ENCODE measurements around the gene GALNT17. TPM values are rescaled to one million over a fixed set of nuclear protein-coding genes. Genes with fewer than 3 reads are reported as not detected.
"Not testable (repeated sequence)": the region's sequence is repeated elsewhere in the genome, so short reads cannot be mapped to it uniquely, and the experiment has no call there.

Gene GALNT17
- total RNA-seq, 2 experiments from 2014 or later, result not detected

DNA sequence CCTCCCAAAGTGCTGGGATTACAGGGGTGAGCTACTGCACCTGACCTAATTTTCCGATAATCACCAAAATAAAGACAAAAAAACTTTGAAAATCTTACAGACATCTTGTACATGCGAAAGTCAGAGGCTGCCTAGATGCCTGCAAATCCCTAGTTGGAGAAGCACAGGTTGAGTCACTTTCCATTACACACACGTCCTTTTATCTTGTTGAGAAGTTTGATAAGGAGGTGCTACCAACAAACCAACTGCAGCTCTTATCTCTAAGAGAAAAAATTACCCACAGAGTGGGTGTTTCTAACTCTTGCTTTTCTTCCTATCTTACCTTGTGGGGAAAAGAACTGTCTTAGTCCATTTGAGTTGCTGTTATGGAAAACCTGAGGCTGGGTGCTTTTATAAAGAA, 589.8 kb downstream of the GALNT17 start:
- no peak for DNase-seq
- Mint-ChIP-seq H3K27me3 (no peaks in the 10 kb centered on the region), H3K36me3 (ENCODE audit: low read depth) (no peaks in the 10 kb centered on the region), H3K4me1 (no peaks in the 10 kb centered on the region), H3K27ac (no peak overlapping the region), H3K4me3 (no peak overlapping the region), H3K9me3 (peaks cover 13% of the 10 kb centered on the region)
- ChIA-PET CTCF (no interaction called here), POLR2A (no interaction called here)

DNA sequence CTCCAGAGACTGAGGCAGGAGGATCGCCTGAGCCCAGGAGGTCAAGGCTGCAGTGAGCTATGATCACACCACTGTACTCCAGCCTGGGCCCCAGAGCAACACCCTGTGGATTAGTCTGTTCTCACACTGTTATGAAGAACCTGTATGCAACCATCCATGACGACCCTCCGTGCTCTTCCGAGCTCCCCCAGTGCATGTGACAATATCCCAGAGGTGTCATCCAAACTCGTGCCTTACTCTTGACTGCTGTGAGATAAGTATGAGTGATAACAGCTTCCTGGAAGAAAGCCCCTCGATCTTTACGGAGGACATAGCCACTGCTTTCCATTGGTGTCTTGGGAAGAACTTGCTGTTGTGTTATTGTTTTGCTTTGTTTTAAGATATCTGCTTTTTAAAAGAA, 591.9 kb downstream of the GALNT17 start:
- POLR2A ChIA-PET, result no interaction called here
- no peak for DNase-seq
- H3K4me1 Mint-ChIP-seq, result no peaks in the 10 kb centered on the region

GRCh38 chr7:71727347-71727746, 595.4 kb downstream of the GALNT17 start:
- no peak for DNase-seq
- Mint-ChIP-seq H3K9me3 (peaks cover 10% of the 10 kb centered on the region), H3K27me3 (no peaks in the 10 kb centered on the region), H3K36me3 (ENCODE audit: low read depth) (no peaks in the 10 kb centered on the region), H3K4me1 (no peaks in the 10 kb centered on the region), H3K4me3 (no peak overlapping the region), H3K27ac (no peak overlapping the region)
- CTCF ChIA-PET, result no interaction called here
- POLR2A ChIA-PET, result no interaction called here

More for the DNA sequence above, 591.9 kb downstream of the GALNT17 start:
- CTCF ChIA-PET, result no interaction called here
- Mint-ChIP-seq H3K36me3 (ENCODE audit: low read depth) (no peaks in the 10 kb centered on the region), H3K27me3 (no peaks in the 10 kb centered on the region), H3K9me3 (peaks cover 16% of the 10 kb centered on the region), H3K27ac (no peak overlapping the region), H3K4me3 (no peak overlapping the region)

DNA sequence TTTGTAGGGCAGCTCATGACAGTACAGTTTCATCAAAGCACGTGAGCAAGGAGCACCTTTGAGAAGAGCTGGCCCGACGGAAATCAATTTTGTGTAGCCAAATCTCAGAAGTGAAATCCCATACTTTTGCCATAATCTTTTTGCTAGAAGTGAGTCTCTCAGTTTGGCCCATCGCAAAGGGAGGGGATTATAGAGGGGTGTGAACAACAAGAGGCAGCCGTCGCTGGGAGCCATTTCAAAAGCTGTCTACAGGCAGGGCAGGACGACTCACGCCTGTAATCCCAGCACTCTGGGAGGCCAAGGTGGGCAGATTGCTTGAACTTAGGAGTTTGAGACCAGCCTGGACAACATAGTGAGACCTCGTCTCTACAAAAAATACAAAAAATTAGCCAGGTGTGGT, 599.8 kb downstream of the GALNT17 start:
- POLR2A ChIA-PET, result no interaction called here
- DNase-seq, result no peak
- Mint-ChIP-seq H3K36me3 (ENCODE audit: low read depth) (no peaks in the 10 kb centered on the region), H3K27ac (no peak overlapping the region), H3K4me3 (no peak overlapping the region), H3K9me3 (peaks cover 2% of the 10 kb centered on the region), H3K4me1 (no peaks in the 10 kb centered on the region), H3K27me3 (no peaks in the 10 kb centered on the region)
- CTCF ChIA-PET, result interaction anchor here (1.2 to 1.5 kb wide), 2 partner anchors 11 to 903 kb away, joined by 4 read pairs; no protein-coding TSS in a partner anchor

DNA sequence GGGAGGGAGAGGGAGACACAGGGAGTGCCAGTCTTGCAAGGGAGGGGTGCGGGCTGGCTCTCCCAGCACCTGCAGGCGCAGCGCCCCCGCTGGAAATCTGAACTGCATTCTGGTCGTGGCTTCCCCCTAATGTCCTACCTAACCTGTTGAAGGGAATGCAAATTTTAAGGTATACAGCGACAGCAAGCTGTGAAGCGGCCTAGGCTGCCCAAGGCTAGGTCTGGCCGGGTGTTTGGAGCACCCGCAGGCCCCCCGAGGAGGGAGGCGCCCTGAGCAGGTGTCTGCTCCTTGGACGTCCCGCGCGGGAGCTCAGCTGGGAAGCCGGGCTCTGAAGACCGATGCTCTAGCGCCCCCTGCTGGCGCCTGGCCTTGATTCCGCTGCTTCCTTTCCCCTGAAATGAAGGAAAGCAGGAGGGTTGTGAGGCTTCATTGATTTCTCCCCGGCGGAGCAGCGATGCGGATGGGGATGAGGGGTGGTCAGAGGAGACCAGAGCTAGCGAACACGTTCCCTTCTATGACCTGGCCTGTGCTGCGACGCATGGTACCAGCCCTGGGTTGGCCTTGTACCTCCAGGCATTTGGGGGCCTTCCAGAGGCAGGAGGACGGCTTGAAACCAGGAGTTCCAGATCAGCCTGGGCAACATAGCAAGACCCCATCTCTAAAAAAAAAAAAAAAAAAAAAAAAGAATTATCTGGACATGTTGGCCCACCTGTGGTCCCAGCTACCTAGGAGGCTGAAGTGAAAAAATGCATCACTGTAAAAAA, 601.3 kb downstream of the GALNT17 start:
- Mint-ChIP-seq H3K4me3 (no peak overlapping the region), H3K9me3 (no peaks in the 10 kb centered on the region), H3K4me1 (no peaks in the 10 kb centered on the region), H3K27me3 (no peaks in the 10 kb centered on the region), H3K36me3 (ENCODE audit: low read depth) (no peaks in the 10 kb centered on the region), H3K27ac (no peak overlapping the region)
- peak; percentile 59 for DNase-seq
- ChIA-PET CTCF (interaction anchor here (0.6 to 1.8 kb wide), 9 partner anchors 66 to 1017 kb away, joined by 3 to 14 read pairs (median 3); no protein-coding TSS in a partner anchor), POLR2A (no interaction called here)

DNA sequence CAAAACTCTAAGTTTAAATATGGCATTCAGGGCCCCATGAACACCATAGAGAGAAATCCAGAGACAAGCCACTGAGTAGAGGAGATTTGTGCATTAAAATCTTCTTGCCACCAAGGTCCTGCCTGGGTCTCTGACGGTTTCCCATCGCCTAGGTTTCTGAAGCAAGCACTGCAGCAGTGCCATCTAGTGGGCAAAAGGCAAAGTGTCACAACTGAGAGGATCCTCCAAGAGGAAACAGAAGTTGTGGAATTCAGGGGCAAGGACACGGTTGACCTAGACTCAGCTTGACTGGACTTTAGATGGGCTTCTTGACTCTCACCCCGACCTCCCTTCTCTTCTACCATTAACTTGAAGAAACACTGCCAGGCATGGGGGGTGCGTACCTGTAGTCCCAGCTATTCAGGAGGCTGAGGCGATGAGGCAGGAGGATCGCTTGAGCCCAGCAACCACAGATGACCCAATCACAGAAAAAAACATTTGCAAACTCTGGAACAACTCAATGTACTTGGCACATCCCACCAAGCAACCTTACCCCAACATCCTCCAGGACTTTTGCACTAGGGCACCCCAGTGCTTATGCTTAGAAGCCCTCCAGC, 604.1 kb downstream of the GALNT17 start:
- H3K4me3 Mint-ChIP-seq, result no peak overlapping the region
- POLR2A ChIA-PET, result no interaction called here
- no peaks in the 10 kb centered on the region for H3K4me1 Mint-ChIP-seq
- no peaks in the 10 kb centered on the region for H3K27me3 Mint-ChIP-seq
- H3K9me3 Mint-ChIP-seq, result no peaks in the 10 kb centered on the region
- CTCF ChIA-PET, result interaction anchor here (0.6 to 1.4 kb wide), 6 partner anchors 42 to 907 kb away, joined by 3 to 6 read pairs (median 3); no protein-coding TSS in a partner anchor
- no peak overlapping the region for H3K27ac Mint-ChIP-seq
- H3K36me3 Mint-ChIP-seq (ENCODE audit: low read depth), result no peaks in the 10 kb centered on the region
- peak; percentile 41 for DNase-seq

GRCh38 chr7:71737931-71738540, 606.1 kb downstream of the GALNT17 start:
- CTCF ChIA-PET; H3K36me3 Mint-ChIP-seq (ENCODE audit: low read depth): not testable (repeated sequence)

DNA sequence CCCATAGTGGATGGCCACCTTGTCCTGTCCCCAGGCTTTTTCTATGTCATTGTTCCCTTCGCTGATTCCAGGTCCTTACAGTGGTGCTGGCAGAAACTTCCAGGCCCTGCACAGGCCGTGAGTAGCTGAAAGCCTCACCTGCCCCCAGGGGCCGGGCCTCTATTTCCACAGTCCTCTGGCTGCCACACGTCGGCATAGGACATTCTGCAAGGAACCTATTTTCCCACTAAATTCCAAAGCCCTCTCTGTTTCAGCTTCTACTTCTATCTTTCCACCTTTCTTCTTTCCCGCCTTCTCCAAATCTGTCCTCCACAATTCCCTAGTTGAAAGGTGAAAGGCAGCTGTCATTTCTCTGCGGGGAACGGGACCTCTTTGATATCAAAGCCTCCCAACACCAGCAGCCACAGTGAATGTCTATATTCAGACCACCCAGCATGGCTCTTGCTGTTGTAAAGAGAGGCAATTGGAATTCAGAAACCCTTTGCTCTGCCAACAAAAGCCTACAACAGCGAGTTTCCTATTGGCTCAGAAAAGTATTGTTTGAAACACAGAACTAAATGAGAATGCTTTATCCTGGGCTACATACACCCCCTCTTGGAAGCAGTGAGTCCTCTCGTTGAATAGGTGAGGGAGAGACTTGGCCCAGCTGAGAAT, 607.7 kb downstream of the GALNT17 start:
- Mint-ChIP-seq H3K4me3 (no peak overlapping the region), H3K36me3 (ENCODE audit: low read depth) (no peaks in the 10 kb centered on the region), H3K4me1 (no peaks in the 10 kb centered on the region), H3K9me3 (peaks cover 2% of the 10 kb centered on the region), H3K27ac (no peak overlapping the region), H3K27me3 (no peaks in the 10 kb centered on the region)
- ChIA-PET CTCF (no interaction called here), POLR2A (no interaction called here)
- no peak for DNase-seq

More at GRCh38 chr7:71737931-71738540, 606.1 kb downstream of the GALNT17 start:
- H3K27ac Mint-ChIP-seq, H3K27me3 Mint-ChIP-seq, H3K4me1 Mint-ChIP-seq, POLR2A ChIA-PET, H3K4me3 Mint-ChIP-seq, H3K9me3 Mint-ChIP-seq, DNase-seq: not testable (repeated sequence)

DNA sequence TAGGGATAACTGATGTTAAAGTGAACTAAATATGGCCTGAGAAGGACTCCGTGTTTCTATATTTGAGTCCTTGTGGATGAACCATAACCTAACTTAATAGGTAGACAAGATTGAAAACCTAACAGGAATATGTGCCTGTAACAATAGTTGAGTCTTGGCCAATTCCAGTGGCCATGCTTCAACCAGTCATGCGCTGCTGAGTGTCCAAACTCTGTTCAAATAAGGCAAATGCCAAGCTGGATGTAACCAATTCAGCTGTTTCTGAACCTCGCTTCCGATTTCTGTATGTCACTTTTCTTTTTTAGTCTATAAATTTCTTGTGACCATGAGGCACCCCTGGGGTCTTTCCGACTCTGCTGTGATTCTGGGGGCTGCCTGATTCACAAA, 608.2 kb downstream of the GALNT17 start:
- H3K27me3 Mint-ChIP-seq, result no peaks in the 10 kb centered on the region
- peaks cover 2% of the 10 kb centered on the region for H3K9me3 Mint-ChIP-seq
- no peak for DNase-seq
- H3K4me1 Mint-ChIP-seq, result no peaks in the 10 kb centered on the region
- H3K27ac Mint-ChIP-seq, result no peak overlapping the region
- H3K36me3 Mint-ChIP-seq (ENCODE audit: low read depth), result no peaks in the 10 kb centered on the region
- POLR2A ChIA-PET, result no interaction called here
- CTCF ChIA-PET, result no interaction called here
- H3K4me3 Mint-ChIP-seq, result no peak overlapping the region

- peaks cover 5% of the 10 kb centered on the region for H3K9me3 Mint-ChIP-seq
- POLR2A ChIA-PET, result no interaction called here
- CTCF ChIA-PET, result no interaction called here
- no peak for DNase-seq
- no peak overlapping the region for H3K27ac Mint-ChIP-seq
- no peaks in the 10 kb centered on the region for H3K36me3 Mint-ChIP-seq (ENCODE audit: low read depth)
- no peaks in the 10 kb centered on the region for H3K27me3 Mint-ChIP-seq
- H3K4me1 Mint-ChIP-seq, result no peaks in the 10 kb centered on the region
- H3K4me3 Mint-ChIP-seq, result no peak overlapping the region
Measured at GRCh38 chr7:71746006-71746405, 614.1 kb downstream of the GALNT17 start.

DNA sequence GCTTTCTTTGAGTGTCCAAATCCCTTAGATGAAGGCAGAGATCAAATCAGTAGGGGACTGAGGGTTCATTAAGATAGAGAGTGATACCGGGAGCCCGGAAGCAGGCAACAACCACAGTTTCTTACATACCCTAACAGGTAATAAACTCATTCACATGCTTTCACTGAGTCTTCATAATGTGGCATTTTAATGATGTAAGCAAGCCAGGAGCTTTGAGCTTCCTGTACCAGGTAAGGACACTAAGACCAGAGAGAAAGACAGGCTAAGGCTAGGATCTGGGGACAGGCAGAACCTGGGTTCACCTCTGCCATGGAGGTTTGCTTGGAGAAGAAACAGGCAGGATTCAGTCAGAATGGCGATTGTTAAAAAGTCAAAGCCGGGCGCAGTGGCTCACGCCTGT, 618.3 kb downstream of the GALNT17 start:
- CTCF ChIA-PET, result no interaction called here
- Mint-ChIP-seq H3K4me3 (no peak overlapping the region), H3K4me1 (no peaks in the 10 kb centered on the region), H3K27me3 (no peaks in the 10 kb centered on the region), H3K36me3 (ENCODE audit: low read depth) (no peaks in the 10 kb centered on the region), H3K27ac (no peak overlapping the region), H3K9me3 (peaks cover 4% of the 10 kb centered on the region)
- no peak for DNase-seq
- POLR2A ChIA-PET, result no interaction called here

- POLR2A ChIA-PET, result no interaction called here
- no peaks in the 10 kb centered on the region for H3K27me3 Mint-ChIP-seq
- no peaks in the 10 kb centered on the region for H3K4me1 Mint-ChIP-seq
- H3K27ac Mint-ChIP-seq, result no peak overlapping the region
- CTCF ChIA-PET, result interaction anchor here (0.6 to 1.7 kb wide), 6 partner anchors 11 to 1034 kb away, joined by 3 to 7 read pairs (median 4); no protein-coding TSS in a partner anchor
- H3K9me3 Mint-ChIP-seq, result peaks cover 10% of the 10 kb centered on the region
- H3K4me3 Mint-ChIP-seq, result no peak overlapping the region
- H3K36me3 Mint-ChIP-seq (ENCODE audit: low read depth), result no peaks in the 10 kb centered on the region
- peak; percentile 36 for DNase-seq
Measured at GRCh38 chr7:71752171-71752935, 620.4 kb downstream of the GALNT17 start.

DNA sequence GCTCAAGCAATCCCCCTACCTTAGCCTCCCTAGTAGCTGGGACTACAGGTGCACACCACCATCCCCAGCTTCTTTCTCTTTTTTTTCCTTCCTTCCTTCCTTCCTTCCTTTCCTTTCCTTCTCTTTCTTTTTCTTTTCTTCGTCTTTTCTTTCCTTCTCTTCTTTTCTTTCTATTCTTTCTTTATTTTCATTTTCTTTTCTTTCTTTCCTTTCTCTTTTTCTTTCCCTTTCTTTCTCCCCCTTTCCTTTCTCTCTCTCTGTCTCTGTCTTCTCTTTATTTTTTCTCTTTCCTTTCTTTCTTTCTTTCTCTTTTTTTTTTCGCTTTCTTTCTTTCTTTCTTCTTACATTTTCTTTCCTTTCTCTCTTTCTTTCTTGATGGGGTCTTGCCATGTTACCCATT, 621.3 kb downstream of the GALNT17 start:
- Mint-ChIP-seq H3K4me1 (no peaks in the 10 kb centered on the region), H3K4me3 (no peak overlapping the region), H3K36me3 (ENCODE audit: low read depth) (no peaks in the 10 kb centered on the region), H3K27me3 (no peaks in the 10 kb centered on the region), H3K27ac (no peak overlapping the region), H3K9me3 (peaks cover 7% of the 10 kb centered on the region)
- POLR2A ChIA-PET, result no interaction called here
- no peak for DNase-seq
- CTCF ChIA-PET, result interaction anchor here (1.1 to 1.7 kb wide), 2 partner anchors 12 to 743 kb away, joined by 3 to 5 read pairs; no protein-coding TSS in a partner anchor

Data from activated CD4-positive, alpha-beta memory T cell treated with anti-CD3 and anti-CD28 coated beads, Interleukin-2, amount 10 ng/mL, durations not matched to agents 7 days and 5 days (primary cell).